ENCODE measurements around the gene ZYX. TPM values are rescaled to one million over a fixed set of nuclear protein-coding genes. Genes with fewer than 3 reads are reported as not detected.

ZYX gene
- total RNA-seq, 1 experiment from 2014 or later = 237 TPM

GRCh38 chr7:143394777-143395176, 13.6 kb downstream of the ZYX start:
- Histone ChIP-seq H4K8ac (replicated peaks; ENCODE audit: insufficient read length, low read depth, low read length) (no peak overlapping the region), H2BK12ac (ENCODE audit: insufficient read length, low read depth, low read length) (no peak overlapping the region), H2BK15ac (ENCODE audit: low read depth, low read length) (no peak overlapping the region), H3K27me3 (ENCODE audit: insufficient read depth, low read length) (no peaks in the 10 kb centered on the region), H3K23ac (ENCODE audit: insufficient read length, low read depth, low read length) (no peak overlapping the region), H3K4me2 (ENCODE audit: insufficient read depth, insufficient read length, low read length) (no peak overlapping the region), H3K9ac (ENCODE audit: extremely low read depth, insufficient read length, low read length) (no peak overlapping the region), H3K14ac (ENCODE audit: insufficient read depth, low read length) (no peak overlapping the region), H3T11ph (ENCODE audit: low read length) (no peak overlapping the region), H3K23me2 (ENCODE audit: insufficient read length, low read depth, low read length, poor library complexity, severe bottlenecking) (no peaks in the 10 kb centered on the region), H2BK20ac (ENCODE audit: low read depth, low read length, poor library complexity, severe bottlenecking) (no peak overlapping the region), H3K79me1 (ENCODE audit: insufficient read depth, low read depth, low read length, poor library complexity, severe bottlenecking) (no peaks in the 10 kb centered on the region), H3K27ac (ENCODE audit: insufficient read length, low read depth, low read length) (no peak overlapping the region), H2AK5ac (ENCODE audit: insufficient read length, low read length) (no peak overlapping the region), H3K9me3 (ENCODE audit: control insufficient read depth, low read depth, low read length) (no peaks in the 10 kb centered on the region), H4K20me1 (ENCODE audit: control insufficient read depth, insufficient read depth, insufficient read length) (no peaks in the 10 kb centered on the region), H2AFZ (ENCODE audit: low read length) (no peak overlapping the region), H4K91ac (ENCODE audit: insufficient read length, low read depth, low read length) (no peak overlapping the region), H3K4me1 (ENCODE audit: insufficient read depth, low read length) (no peaks in the 10 kb centered on the region), H3K79me2 (ENCODE audit: insufficient read depth, low read length) (no peaks in the 10 kb centered on the region), H3K56ac (ENCODE audit: insufficient read length, low read depth, low read length) (no peak overlapping the region), H4K5ac (ENCODE audit: insufficient read length, low read depth, low read length) (no peak overlapping the region), H3K18ac (ENCODE audit: insufficient read length, low read depth, low read length) (no peak overlapping the region), H2BK120ac (ENCODE audit: low read depth, low read length, poor library complexity, severe bottlenecking) (no peak overlapping the region), H3K4ac (ENCODE audit: low read depth, low read length) (no peak overlapping the region), H2BK5ac (ENCODE audit: insufficient read length, low read length) (no peak overlapping the region)
- Mint-ChIP-seq H3K4me1 (peaks cover 0 to 4% of the 10 kb centered on the region in 2 experiments; a peak in 3 of 4 replicates), H3K9me3 (no peaks in the 10 kb centered on the region), H3K4me3 (no peak overlapping the region), H3K27ac (no peak overlapping the region), H3K27me3 (ENCODE audit: low read depth) (peaks cover 2% of the 10 kb centered on the region), H3K36me3 (ENCODE audit: insufficient read depth in 1 of 3, low read depth in 3 of 3) (peaks cover 65 to 96% (median 95%) of the 10 kb centered on the region in 3 experiments)
- no peak for TF ChIP-seq CTCF (conservative IDR thresholded peaks at IDR 0.05)
- WGBS (ENCODE audit: extremely low coverage, insufficient read length, low lambda C conversion rate) = no CpG with 5 or more reads among the region's 6 CpGs
- no peak for DNase-seq
